Measurements from ENCODE around the gene AKAP5.

The AKAP5 gene

GRCh38 chr14:64465191-64465822, at the start of gene AKAP5:
TSS of gene AKAP5 (plus strand) at chr14:64465499. CDS start at chr14:64468395, 2,896 bp downstream.
- DNase-seq = peak; percentile 77

- DNase-seq = no peak
Observed at GRCh38 chr14:64416348-64416932, 48.9 kb upstream of the AKAP5 start.

GRCh38 chr14:64417055-64417770, 48.1 kb upstream of the AKAP5 start:
- DNase-seq = no peak

- DNase-seq = no peak
Observed at GRCh38 chr14:64417771-64418125, 47.6 kb upstream of the AKAP5 start.

- DNase-seq = no peak
Observed at GRCh38 chr14:64419003-64419402, 46.3 kb upstream of the AKAP5 start.

GRCh38 chr14:64421166-64421565, 44.1 kb upstream of the AKAP5 start:
- DNase-seq = no peak

GRCh38 chr14:64422005-64422404, 43.3 kb upstream of the AKAP5 start:
- no peak for DNase-seq

GRCh38 chr14:64422756-64423155, 42.5 kb upstream of the AKAP5 start:
- DNase-seq = no peak

GRCh38 chr14:64423987-64424386, 41.3 kb upstream of the AKAP5 start:
- DNase-seq = no peak

GRCh38 chr14:64434528-64434927, 30.8 kb upstream of the AKAP5 start:
- no peak for DNase-seq

GRCh38 chr14:64438181-64438841, 27.0 kb upstream of the AKAP5 start:
- peak; percentile 8 for DNase-seq

- no peak for DNase-seq
Observed at GRCh38 chr14:64439141-64439540, 26.2 kb upstream of the AKAP5 start.

- DNase-seq = no peak
Observed at GRCh38 chr14:64440494-64440893, 24.8 kb upstream of the AKAP5 start.

GRCh38 chr14:64442300-64442988, 22.9 kb upstream of the AKAP5 start:
- DNase-seq = no peak

- no peak for DNase-seq
Observed at GRCh38 chr14:64444140-64444539, 21.2 kb upstream of the AKAP5 start.

GRCh38 chr14:64444984-64445845, 20.1 kb upstream of the AKAP5 start:
- peak; percentile 71 for DNase-seq

GRCh38 chr14:64447876-64448670, 17.2 kb upstream of the AKAP5 start:
- no peak for DNase-seq

- DNase-seq = no peak
Observed at GRCh38 chr14:64450255-64450654, 15.0 kb upstream of the AKAP5 start.

GRCh38 chr14:64454671-64455070, 10.6 kb upstream of the AKAP5 start:
- DNase-seq = no peak

- DNase-seq = no peak
Observed at GRCh38 chr14:64459405-64460136, 5.7 kb upstream of the AKAP5 start.

- no peak for DNase-seq
Observed at GRCh38 chr14:64461221-64461620, 4.1 kb upstream of the AKAP5 start.
